ENCODE data around the gene CPLANE2.
"Not testable (repeated sequence)": the region's sequence is repeated elsewhere in the genome, so short reads cannot be mapped to it uniquely, and the experiment has no call there.

The CPLANE2 gene

DNA sequence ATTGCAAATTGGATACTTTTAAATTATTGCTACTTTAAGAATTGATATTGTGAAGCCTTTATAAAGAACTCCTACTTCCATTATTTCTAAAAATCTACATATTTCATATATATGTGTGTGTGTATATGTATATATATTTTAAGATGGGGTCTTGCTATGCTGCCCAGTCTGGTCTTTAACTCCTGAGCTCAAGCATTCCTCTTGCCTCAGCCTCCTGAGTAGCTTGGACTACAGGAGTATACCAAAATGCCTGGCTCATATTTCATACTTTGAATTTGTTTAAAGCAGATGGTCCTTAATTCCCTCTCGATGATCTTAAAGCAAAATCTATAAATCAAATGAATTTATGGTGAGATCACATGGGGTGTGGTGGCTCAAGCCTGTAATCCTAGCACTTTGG lies 25.1 kb upstream of the CPLANE2 start:
- Histone ChIP-seq H3K4me1 (peaks cover 7% of the 10 kb centered on the region), H3K27ac (no peak overlapping the region), H3K9ac (no peak overlapping the region), H3K79me2 (peaks cover 2% of the 10 kb centered on the region), H3K9me3 (ENCODE audit: control insufficient read depth, low read length) (no peaks in the 10 kb centered on the region), H3K4me2 (ENCODE audit: low read length) (no peak overlapping the region), H2AFZ (no peak overlapping the region), H3K27me3 (ENCODE audit: control insufficient read depth, insufficient read depth, low read length) (no peaks in the 10 kb centered on the region), H3K4me3 (ENCODE audit: low read depth, low read length) (no peak overlapping the region), H3K36me3 (ENCODE audit: control insufficient read depth, insufficient read depth, low read length) (no peaks in the 10 kb centered on the region)
- TF ChIP-seq, protein P1, sequence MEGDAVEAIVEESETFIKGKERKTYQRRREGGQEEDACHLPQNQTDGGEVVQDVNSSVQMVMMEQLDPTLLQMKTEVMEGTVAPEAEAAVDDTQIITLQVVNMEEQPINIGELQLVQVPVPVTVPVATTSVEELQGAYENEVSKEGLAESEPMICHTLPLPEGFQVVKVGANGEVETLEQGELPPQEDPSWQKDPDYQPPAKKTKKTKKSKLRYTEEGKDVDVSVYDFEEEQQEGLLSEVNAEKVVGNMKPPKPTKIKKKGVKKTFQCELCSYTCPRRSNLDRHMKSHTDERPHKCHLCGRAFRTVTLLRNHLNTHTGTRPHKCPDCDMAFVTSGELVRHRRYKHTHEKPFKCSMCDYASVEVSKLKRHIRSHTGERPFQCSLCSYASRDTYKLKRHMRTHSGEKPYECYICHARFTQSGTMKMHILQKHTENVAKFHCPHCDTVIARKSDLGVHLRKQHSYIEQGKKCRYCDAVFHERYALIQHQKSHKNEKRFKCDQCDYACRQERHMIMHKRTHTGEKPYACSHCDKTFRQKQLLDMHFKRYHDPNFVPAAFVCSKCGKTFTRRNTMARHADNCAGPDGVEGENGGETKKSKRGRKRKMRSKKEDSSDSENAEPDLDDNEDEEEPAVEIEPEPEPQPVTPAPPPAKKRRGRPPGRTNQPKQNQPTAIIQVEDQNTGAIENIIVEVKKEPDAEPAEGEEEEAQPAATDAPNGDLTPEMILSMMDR (IDR thresholded peaks at IDR 0.05): no peak

DNA sequence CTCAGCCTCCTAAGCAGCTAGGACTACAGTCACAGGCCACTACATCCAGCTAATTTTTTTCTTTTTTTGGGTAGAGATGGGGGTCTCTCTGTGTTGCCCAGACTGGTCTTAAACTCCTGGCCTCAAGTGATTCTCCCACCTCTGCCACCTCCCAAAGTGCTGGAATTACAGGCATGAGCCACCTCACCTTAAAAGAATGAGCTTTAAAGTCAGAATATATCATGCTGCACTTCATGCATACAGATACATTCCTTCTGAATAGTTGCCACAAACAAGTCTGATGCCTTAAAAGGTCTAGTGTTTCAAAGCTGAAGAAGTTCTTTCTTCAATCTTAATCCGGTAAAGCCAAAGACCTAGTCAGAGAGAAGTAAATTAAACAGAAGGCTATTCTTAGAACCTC lies 23.8 kb upstream of the CPLANE2 start:
- TF ChIP-seq, protein P1 (IDR thresholded peaks at IDR 0.05): no peak
- no peak overlapping the region for H3K4me3 ChIP-seq (ENCODE audit: low read depth, low read length)
- no peaks in the 10 kb centered on the region for H3K4me1 ChIP-seq

DNA sequence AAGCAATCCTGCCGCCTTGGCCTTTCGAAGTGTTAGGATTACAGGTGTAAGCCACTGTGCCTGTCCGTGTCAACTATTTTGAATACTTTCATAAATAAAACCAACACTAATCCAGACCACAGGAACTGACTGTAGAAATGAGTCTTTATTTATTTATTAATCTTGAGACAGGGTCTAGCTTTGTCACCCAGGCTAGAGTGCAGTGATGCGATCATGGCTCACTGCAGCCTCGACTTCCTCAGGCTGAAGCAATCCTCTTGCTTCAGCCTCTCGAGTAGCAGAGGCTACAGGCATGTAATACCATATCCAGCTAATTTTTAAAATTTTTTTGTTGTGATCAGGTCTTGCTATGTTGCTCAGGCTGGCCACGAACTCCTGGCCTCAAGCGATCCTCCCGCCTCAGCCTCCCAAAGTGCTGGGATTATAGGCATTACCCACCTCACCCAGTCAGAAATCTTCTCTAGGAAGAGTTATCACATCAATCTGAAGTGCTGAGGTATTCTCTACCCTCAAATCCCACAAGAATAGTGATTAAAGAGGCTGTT lies 21.7 kb upstream of the CPLANE2 start:
- no peak overlapping the region for H3K4me3 ChIP-seq (ENCODE audit: low read depth, low read length)
- TF ChIP-seq, protein P1 (IDR thresholded peaks at IDR 0.05): no peak
- H2AFZ ChIP-seq: no peak overlapping the region
- H3K27ac ChIP-seq: no peak overlapping the region
- no peaks in the 10 kb centered on the region for H3K9me3 ChIP-seq (ENCODE audit: control insufficient read depth, low read length)
- H3K79me2 ChIP-seq: peaks cover 2% of the 10 kb centered on the region
- no peaks in the 10 kb centered on the region for H3K36me3 ChIP-seq (ENCODE audit: control insufficient read depth, insufficient read depth, low read length)
- H3K9ac ChIP-seq: no peak overlapping the region
- no peaks in the 10 kb centered on the region for H3K27me3 ChIP-seq (ENCODE audit: control insufficient read depth, insufficient read depth, low read length)
- no peak overlapping the region for H3K4me2 ChIP-seq (ENCODE audit: low read length)
- no peaks in the 10 kb centered on the region for H3K4me1 ChIP-seq

More for the DNA sequence above, 23.8 kb upstream of the CPLANE2 start:
- no peak overlapping the region for H3K4me2 ChIP-seq (ENCODE audit: low read length)
- no peaks in the 10 kb centered on the region for H3K9me3 ChIP-seq (ENCODE audit: control insufficient read depth, low read length)
- no peak overlapping the region for H3K27ac ChIP-seq
- no peaks in the 10 kb centered on the region for H3K36me3 ChIP-seq (ENCODE audit: control insufficient read depth, insufficient read depth, low read length)
- no peaks in the 10 kb centered on the region for H3K27me3 ChIP-seq (ENCODE audit: control insufficient read depth, insufficient read depth, low read length)
- H3K79me2 ChIP-seq: peaks cover 2% of the 10 kb centered on the region
- no peak overlapping the region for H3K9ac ChIP-seq
- H2AFZ ChIP-seq: no peak overlapping the region

DNA sequence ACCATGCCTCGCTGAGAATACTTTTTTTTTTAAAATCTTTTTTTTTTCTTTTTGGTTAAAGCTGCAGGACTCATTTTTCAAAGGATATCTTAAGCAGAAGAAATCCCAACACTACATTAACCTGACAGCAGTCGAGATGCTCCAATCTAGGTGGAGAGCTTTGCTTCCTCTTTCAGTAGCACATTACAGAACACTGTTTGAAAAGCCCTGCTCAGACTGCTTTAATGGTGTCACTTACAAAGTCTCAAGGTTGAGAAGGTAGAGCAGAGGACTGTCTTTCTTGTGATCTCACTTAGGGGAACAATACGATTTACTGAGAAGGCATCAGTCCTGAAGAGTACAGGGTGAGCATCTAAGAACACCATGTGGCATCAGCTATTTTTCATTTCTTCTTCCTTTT lies 21.0 kb upstream of the CPLANE2 start:
- TF ChIP-seq, protein P1 (IDR thresholded peaks at IDR 0.05): no peak
- Histone ChIP-seq H3K9me3 (ENCODE audit: control insufficient read depth, low read length) (no peaks in the 10 kb centered on the region), H3K36me3 (ENCODE audit: control insufficient read depth, insufficient read depth, low read length) (no peaks in the 10 kb centered on the region), H3K4me1 (no peaks in the 10 kb centered on the region), H3K79me2 (peaks cover 2% of the 10 kb centered on the region), H3K4me2 (ENCODE audit: low read length) (no peak overlapping the region), H2AFZ (no peak overlapping the region), H3K27ac (no peak overlapping the region), H3K4me3 (ENCODE audit: low read depth, low read length) (no peak overlapping the region), H3K27me3 (ENCODE audit: control insufficient read depth, insufficient read depth, low read length) (no peaks in the 10 kb centered on the region), H3K9ac (no peak overlapping the region)

DNA sequence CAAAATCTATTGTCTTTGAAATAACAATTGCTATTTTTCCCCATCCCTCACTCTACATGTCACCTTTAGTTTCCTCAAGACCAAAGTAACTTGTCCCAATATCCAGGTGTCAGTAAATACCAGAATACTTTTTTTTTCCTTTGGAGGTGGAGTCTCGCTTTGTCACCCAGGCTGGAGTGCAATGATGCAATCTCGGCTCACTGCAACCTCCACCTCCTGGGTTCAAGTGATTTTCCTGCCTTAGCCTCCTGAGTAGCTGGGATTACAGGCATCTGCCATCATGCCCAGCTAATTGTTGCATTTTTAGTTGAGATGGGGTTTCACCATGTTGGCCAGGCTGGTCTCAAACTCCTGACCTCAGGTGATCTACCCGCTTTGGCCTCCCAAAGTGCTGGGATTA lies 20.6 kb upstream of the CPLANE2 start:
- H3K36me3 ChIP-seq (ENCODE audit: control insufficient read depth, insufficient read depth, low read length); H2AFZ ChIP-seq; H3K4me1 ChIP-seq; H3K27ac ChIP-seq; H3K4me2 ChIP-seq (ENCODE audit: low read length); H3K79me2 ChIP-seq; H3K9me3 ChIP-seq (ENCODE audit: control insufficient read depth, low read length); H3K4me3 ChIP-seq (ENCODE audit: low read depth, low read length); H3K27me3 ChIP-seq (ENCODE audit: control insufficient read depth, insufficient read depth, low read length); H3K9ac ChIP-seq: not testable (repeated sequence)

Measured in parathyroid adenoma (tissue), 2 donors.